ENCODE data around the gene RGMA.

- TF ChIP-seq CTCF (IDR thresholded peaks at IDR 0.05) (no peak), ZFX (IDR thresholded peaks at IDR 0.05; ENCODE audit: borderline replicate concordance) (no peak)
These were observed 33.2 kb upstream of the RGMA start for GRCh38 chr15:93121973-93122910.
